Endothelial cell of umbilical vein (primary cell): ENCODE data around the gene SIGLEC10. TPM values are rescaled to one million over a fixed set of nuclear protein-coding genes. Genes with fewer than 3 reads are reported as not detected.
A peak's percentile ranks its signal among the peaks of the same experiment; 100 is the strongest.

Experiments
- BruUV-seq: library from RNA; stranded (reverse); fragments of 400-500 nt; replicated peaks from 2 replicates; lab custom pipeline; 2021; lab: Mats Ljungman, UMichigan
- CTCF ChIA-PET: fragments of 300-600, 350-600 bp; sonication (Branson Sonifier 250); formaldehyde crosslinking; loops from one replicate; lab custom pipeline; 2021; ENCODE audit warnings: antibody characterized with exemption, inconsistent platforms; lab: Charles Lee
- POLR2A ChIA-PET: fragments of 300-600, 350-600 bp; sonication (Branson Sonifier 250); formaldehyde crosslinking; loops from one replicate; lab custom pipeline; 2021; ENCODE audit warnings: antibody characterized with exemption, inconsistent platforms; lab: Charles Lee
- DNase-seq: peaks from one replicate; pipeline ENCODE4 v3.0.0-alpha.2; 2011; ENCODE audit warnings: low read depth, low spot score
- FAIRE-seq: peaks from 2 replicates; lab custom pipeline; 2011; peaks lifted over from hg19 to GRCh38; lab: Jason Lieb, UNC
- H2AFZ ChIP-seq: 2 replicates; pipeline ENCODE4 v1.6.0; 2012; ENCODE audit warnings: low read depth, low read length, control low read depth, inconsistent platforms
- H3K27ac ChIP-seq: 2 replicates; pipeline ENCODE4 v1.5.1; 2011; ENCODE audit warnings: low read depth, mild to moderate bottlenecking, control low read depth, low read length, moderate library complexity; ENCODE audit not compliant: insufficient read depth
- H3K27me3 ChIP-seq, 2 experiments: 2 replicates each; pipeline versions ENCODE4 v1.6.0 to v1.6.1; 2011; ENCODE audit warnings: low read length in 2 of 2, mixed read lengths in 1 of 2; ENCODE audit not compliant: control insufficient read depth in 2 of 2, insufficient read depth in 2 of 2
- H3K36me3 ChIP-seq, 2 experiments: 2 replicates in 1 of 2; 3 replicates in 1 of 2; pipeline ENCODE4 v1.5.1; 2011; ENCODE audit warnings: low read length in 2 of 2, mild to moderate bottlenecking in 1 of 2, moderate library complexity in 1 of 2; ENCODE audit not compliant: control insufficient read depth in 2 of 2, insufficient read depth in 2 of 2; ENCODE audit errors: extremely low read depth in 1 of 2
- H3K4me1 ChIP-seq: 3 replicates; pipeline ENCODE4 v1.5.1; 2011; ENCODE audit warnings: mild to moderate bottlenecking, low read length; ENCODE audit not compliant: control insufficient read depth, insufficient read depth; ENCODE audit errors: extremely low read depth
- H3K4me2 ChIP-seq: 2 replicates; pipeline ENCODE4 v1.6.1; 2011; ENCODE audit warnings: low read length, control low read depth, mixed read lengths; ENCODE audit not compliant: insufficient read depth
- H3K4me3 ChIP-seq, 3 experiments: fragments of 200-600 bp in 1 of 3; sonication (generic), shearing (Covaris generic) in 1 of 3; replicated peaks in 1 of 3; 2 replicates each; pipeline ENCODE4 v1.5.1; 2011 to 2016; ENCODE audit warnings: control low read depth in 3 of 3, low read length in 3 of 3, mild to moderate bottlenecking in 2 of 3, inconsistent platforms in 1 of 3, low read depth in 1 of 3, moderate library complexity in 1 of 3; ENCODE audit not compliant: insufficient read depth in 1 of 3
- H3K79me2 ChIP-seq: 2 replicates; pipeline ENCODE4 v1.6.0; 2012; ENCODE audit warnings: low read length, inconsistent platforms; ENCODE audit not compliant: control insufficient read depth, insufficient read depth
- H3K9ac ChIP-seq: replicated peaks from 2 replicates; pipeline ENCODE3; 2011; ENCODE audit warnings: low read length, control low read depth; ENCODE audit not compliant: insufficient read depth; ENCODE audit errors: extremely low read depth
- H3K9me1 ChIP-seq: replicated peaks from 3 replicates; pipeline ENCODE4 v1.6.0; 2011; ENCODE audit warnings: mild to moderate bottlenecking, low read length; ENCODE audit not compliant: control insufficient read depth, insufficient read depth; ENCODE audit errors: extremely low read depth
- H3K9me3 ChIP-seq: replicated peaks from 2 replicates; pipeline ENCODE4 v1.5.1; 2012; ENCODE audit warnings: low read length, inconsistent platforms; ENCODE audit not compliant: control insufficient read depth, insufficient read depth
- H4K20me1 ChIP-seq: replicated peaks from 2 replicates; pipeline ENCODE3; 2011; ENCODE audit warnings: mild to moderate bottlenecking, low read length; ENCODE audit not compliant: control insufficient read depth, insufficient read depth; ENCODE audit errors: extremely low read depth
- CTCF ChIP-seq, 2 donors: IDR thresholded peaks; 1 replicate in 1 of 2; 2 replicates in 1 of 2; pipeline ENCODE4 v1.5.1; 2011; ENCODE audit warnings: low read length in 2 of 2, mild to moderate bottlenecking in 2 of 2, moderate library complexity in 2 of 2, control low read depth in 1 of 2, inconsistent platforms in 1 of 2, low read depth in 1 of 2; ENCODE audit not compliant: insufficient read depth in 1 of 2; ENCODE audit errors: extremely low read depth in 1 of 2
- EZH2 ChIP-seq: IDR thresholded peaks from 2 replicates; pipeline ENCODE4 v1.6.1; 2012; ENCODE audit warnings: borderline replicate concordance, low read depth, mild to moderate bottlenecking, moderate library complexity, low read length, inconsistent platforms; ENCODE audit not compliant: severe bottlenecking
- FOS ChIP-seq: IDR thresholded peaks from 2 replicates; pipeline ENCODE4 v1.6.1; 2011; ENCODE audit warnings: mild to moderate bottlenecking, low read length, moderate library complexity, borderline replicate concordance; ENCODE audit not compliant: insufficient read depth
- POLR2AphosphoS5 ChIP-seq: IDR thresholded peaks from 2 replicates; pipeline ENCODE4 v1.6.1; 2012; ENCODE audit warnings: low read depth, mild to moderate bottlenecking, control low read depth, low read length, moderate library complexity; ENCODE audit not compliant: insufficient read depth
- dilution Hi-C: fragments of 300-500 bp; cut with MboI; formaldehyde crosslinking; loops from one replicate; pipeline ENCODE4 v1.15.0; 2019; ENCODE audit warnings: low sequenced_read_pairs; ENCODE audit not compliant: extremely low pct_ligation_motif_present
- intact Hi-C: fragments of 100-400 bp; cut with micrococcal nuclease; formaldehyde crosslinking; loops from one replicate; pipeline ENCODE4 v1.10.0; 2022
- polyA plus RNA-seq, 4 experiments: library from polyadenylated mRNA; depleted of rRNA in 3 of 4; stranded (reverse) in 3 of 4; unstranded in 1 of 4; fragments of >200 nt; gene quantifications; 2 replicates each; pipeline versions ENCODE4 v1.2.1 to v1.2.3, GENCODE V29; 2011 to 2012; ENCODE audit warnings: missing spikeins in 1 of 4
- total RNA-seq: library from RNA; stranded (reverse); gene quantifications from 2 replicates; pipeline ENCODE4 v1.2.3, GENCODE V29; 2021

The SIGLEC10 gene
- total and polyA plus RNA-seq, 2 donors (not counting 3 experiments of a cell fraction or from before 2014, with no cell fraction given) = not detected

GRCh38 chr19:51460164-51460992 is 42.9 kb upstream of the SIGLEC10 start:
- Histone ChIP-seq H3K27ac (no peak overlapping the region), H3K36me3 (no peaks in the 10 kb centered on the region), H3K27me3 (no peaks in the 10 kb centered on the region), H3K4me1 (no peaks in the 10 kb centered on the region), H2AFZ (peak overlapping the region; percentile 65), H3K9ac (no peak overlapping the region), H3K4me3 (peak overlapping the region in 2 of 3 experiments; percentile 16 to 20), H3K79me2 (no peaks in the 10 kb centered on the region), H4K20me1 (no peaks in the 10 kb centered on the region), H3K4me2 (no peak overlapping the region), H3K9me1 (no peaks in the 10 kb centered on the region), H3K9me3 (no peaks in the 10 kb centered on the region)
- no peak for TF ChIP-seq EZH2
- TF ChIP-seq CTCF (IDR thresholded peaks at IDR 0.05; ENCODE audit: extremely low read depth in 1 of 2, insufficient read depth in 1 of 2, low read depth in 1 of 2, low read length in 2 of 2) = no peak
- no peak for TF ChIP-seq FOS
- no peak for TF ChIP-seq POLR2AphosphoS5
- dilution Hi-C loops = no loop called here
- FAIRE-seq = peak; percentile 58
- POLR2A ChIA-PET = no interaction called here
- peak; percentile 9 for DNase-seq
- intact Hi-C loops = no loop called here
- no TSS peak for BruUV-seq
- CTCF ChIA-PET = interaction anchor here (1.2 kb wide), 1 partner anchor 201 kb away, joined by 3 read pairs; no protein-coding TSS in a partner anchor
